Neural cell (in vitro differentiated cells): ENCODE data around the gene SPDYC. TPM values are rescaled to one million over a fixed set of nuclear protein-coding genes. Genes with fewer than 3 reads are reported as not detected.

Experiments
- H2AFZ ChIP-seq: fragments of 200-600, 300-800 bp; sonication (generic), shearing (Covaris generic); 2 replicates; pipeline ENCODE4 v1.6.0; 2014; ENCODE audit warnings: low read depth, mild to moderate bottlenecking, antibody characterized with exemption, low read length, moderate library complexity
- H3F3A ChIP-seq: fragments of 200-600 bp; shearing (Covaris generic); 2 replicates; pipeline ENCODE4 v1.6.1; 2016; ENCODE audit warnings: mild to moderate bottlenecking, moderate library complexity, mixed read lengths, antibody characterized with exemption, low read length; ENCODE audit not compliant: insufficient read depth, poor library complexity, severe bottlenecking
- H3K27ac ChIP-seq: fragments of 200-600, 300-800 bp; sonication (generic), shearing (Covaris generic); 2 replicates; pipeline ENCODE4 v1.5.1; 2014; ENCODE audit warnings: mild to moderate bottlenecking, low read length, moderate library complexity
- H3K27me3 ChIP-seq: fragments of 300-800, 200-600 bp; sonication (generic), shearing (Covaris generic); 2 replicates; pipeline ENCODE4 v1.6.0; 2014; ENCODE audit warnings: mild to moderate bottlenecking, low read depth, low read length, moderate library complexity; ENCODE audit not compliant: insufficient read depth
- H3K36me3 ChIP-seq: fragments of 300-800, 200-600 bp; sonication (generic), shearing (Covaris generic); 2 replicates; pipeline ENCODE4 v1.5.1; 2014; ENCODE audit warnings: mild to moderate bottlenecking, antibody characterized with exemption, low read length, moderate library complexity; ENCODE audit not compliant: insufficient read depth
- H3K4me2 ChIP-seq: fragments of 300-800, 200-600 bp; sonication (generic), shearing (Covaris generic); 2 replicates; pipeline ENCODE4 v1.6.0; 2014; ENCODE audit warnings: mild to moderate bottlenecking, low read length
- H3K4me3 ChIP-seq: fragments of 300-800, 200-600 bp; sonication (generic), shearing (Covaris generic); 2 replicates; pipeline ENCODE4 v1.5.1; 2014; ENCODE audit warnings: mild to moderate bottlenecking, low read length, moderate library complexity
- H3K79me2 ChIP-seq: fragments of 200-600 bp; shearing (Covaris generic); replicated peaks from 2 replicates; pipeline ENCODE4 v1.6.0; 2014; ENCODE audit warnings: mild to moderate bottlenecking, low read length, moderate library complexity; ENCODE audit not compliant: insufficient read depth
- H3K9ac ChIP-seq: fragments of 300-800, 200-600 bp; sonication (generic), shearing (Covaris generic); 2 replicates; pipeline ENCODE4 v1.6.1; 2016; ENCODE audit warnings: mild to moderate bottlenecking, low read length, mixed read lengths
- H3K9me2 ChIP-seq: fragments of 200-600 bp; shearing (Covaris generic); 2 replicates; pipeline ENCODE4 v1.6.1; 2016; ENCODE audit warnings: mild to moderate bottlenecking, low read length, mixed read lengths; ENCODE audit not compliant: insufficient read depth
- H3K9me3 ChIP-seq: fragments of 200-600, 300-800 bp; sonication (generic), shearing (Covaris generic); 2 replicates; pipeline ENCODE4 v1.6.1; 2016; ENCODE audit warnings: mild to moderate bottlenecking, mixed run types, low read length, moderate library complexity, mixed read lengths
- H4K20me1 ChIP-seq: fragments of 200-600 bp; shearing (Covaris generic); 2 replicates; pipeline ENCODE4 v1.6.1; 2016; ENCODE audit warnings: mild to moderate bottlenecking, mixed run types; ENCODE audit not compliant: insufficient read depth
- CTCF ChIP-seq: fragments of 450-650 bp; IDR thresholded peaks from 2 replicates; pipeline ENCODE4 v1.5.1; 2014; ENCODE audit warnings: antibody characterized with exemption, mild to moderate bottlenecking, moderate library complexity; ENCODE audit not compliant: poor library complexity, severe bottlenecking
- EP300 ChIP-seq: fragments of 450-650 bp; conservative IDR thresholded peaks from 2 replicates; pipeline ENCODE4 v1.6.1; 2014; ENCODE audit warnings: antibody characterized with exemption, mild to moderate bottlenecking, moderate library complexity; ENCODE audit not compliant: poor library complexity, severe bottlenecking
- EZH2 ChIP-seq: fragments of 200-600, 300-800 bp; shearing (Covaris generic), sonication (generic); IDR thresholded peaks from 2 replicates; pipeline ENCODE4 v1.6.1; 2014; ENCODE audit warnings: antibody characterized with exemption, low read length, borderline replicate concordance, mild to moderate bottlenecking; ENCODE audit not compliant: insufficient read depth, poor library complexity, severe bottlenecking
- MXI1 ChIP-seq: fragments of 450-650 bp; conservative IDR thresholded peaks from 2 replicates; pipeline ENCODE4 v1.6.1; 2014; ENCODE audit warnings: antibody characterized with exemption, mild to moderate bottlenecking; ENCODE audit not compliant: poor library complexity, severe bottlenecking
- POLR2AphosphoS5 ChIP-seq: IDR thresholded peaks from 2 replicates; pipeline ENCODE4 v1.6.1; 2012
- RAD21 ChIP-seq: fragments of 450-650 bp; conservative IDR thresholded peaks from 2 replicates; pipeline ENCODE4 v1.6.1; 2014; ENCODE audit warnings: antibody characterized with exemption, mild to moderate bottlenecking, moderate library complexity
- SMC3 ChIP-seq: fragments of 450-650 bp; conservative IDR thresholded peaks from 2 replicates; pipeline ENCODE4 v1.6.1; 2014; ENCODE audit warnings: antibody characterized with exemption, mild to moderate bottlenecking, moderate library complexity; ENCODE audit not compliant: poor library complexity
- TAF1 ChIP-seq: IDR thresholded peaks from 2 replicates; pipeline ENCODE4 v1.6.1; 2012; ENCODE audit warnings: low read depth
- polyA plus RNA-seq: library from polyadenylated mRNA; depleted of rRNA; stranded (reverse); fragments of >200 nt; gene quantifications from 2 replicates; pipeline ENCODE4 v1.2.3, GENCODE V29; 2014
- TF ChIP-seq, protein P1 (sequence below): IDR thresholded peaks from 2 replicates; pipeline ENCODE4 v1.6.1; 2012; ENCODE audit warnings: borderline replicate concordance

Gene SPDYC
- polyA plus RNA-seq, 1 donor from 2014 or later = not detected

- Histone ChIP-seq H3F3A (no peaks in the 10 kb centered on the region), H3K9me2 (no peaks in the 10 kb centered on the region), H3K27me3 (no peaks in the 10 kb centered on the region), H3K27ac (no peak overlapping the region), H2AFZ (no peak overlapping the region), H3K9ac (no peak overlapping the region), H3K4me3 (no peak overlapping the region), H3K79me2 (peaks cover 17% of the 10 kb centered on the region), H4K20me1 (no peaks in the 10 kb centered on the region), H3K4me2 (no peak overlapping the region), H3K36me3 (no peaks in the 10 kb centered on the region), H3K9me3 (no peaks in the 10 kb centered on the region)
- TF ChIP-seq RAD21 = no peak
- TF ChIP-seq MXI1 = no peak
- TF ChIP-seq CTCF = no peak
- TF ChIP-seq, protein P1, sequence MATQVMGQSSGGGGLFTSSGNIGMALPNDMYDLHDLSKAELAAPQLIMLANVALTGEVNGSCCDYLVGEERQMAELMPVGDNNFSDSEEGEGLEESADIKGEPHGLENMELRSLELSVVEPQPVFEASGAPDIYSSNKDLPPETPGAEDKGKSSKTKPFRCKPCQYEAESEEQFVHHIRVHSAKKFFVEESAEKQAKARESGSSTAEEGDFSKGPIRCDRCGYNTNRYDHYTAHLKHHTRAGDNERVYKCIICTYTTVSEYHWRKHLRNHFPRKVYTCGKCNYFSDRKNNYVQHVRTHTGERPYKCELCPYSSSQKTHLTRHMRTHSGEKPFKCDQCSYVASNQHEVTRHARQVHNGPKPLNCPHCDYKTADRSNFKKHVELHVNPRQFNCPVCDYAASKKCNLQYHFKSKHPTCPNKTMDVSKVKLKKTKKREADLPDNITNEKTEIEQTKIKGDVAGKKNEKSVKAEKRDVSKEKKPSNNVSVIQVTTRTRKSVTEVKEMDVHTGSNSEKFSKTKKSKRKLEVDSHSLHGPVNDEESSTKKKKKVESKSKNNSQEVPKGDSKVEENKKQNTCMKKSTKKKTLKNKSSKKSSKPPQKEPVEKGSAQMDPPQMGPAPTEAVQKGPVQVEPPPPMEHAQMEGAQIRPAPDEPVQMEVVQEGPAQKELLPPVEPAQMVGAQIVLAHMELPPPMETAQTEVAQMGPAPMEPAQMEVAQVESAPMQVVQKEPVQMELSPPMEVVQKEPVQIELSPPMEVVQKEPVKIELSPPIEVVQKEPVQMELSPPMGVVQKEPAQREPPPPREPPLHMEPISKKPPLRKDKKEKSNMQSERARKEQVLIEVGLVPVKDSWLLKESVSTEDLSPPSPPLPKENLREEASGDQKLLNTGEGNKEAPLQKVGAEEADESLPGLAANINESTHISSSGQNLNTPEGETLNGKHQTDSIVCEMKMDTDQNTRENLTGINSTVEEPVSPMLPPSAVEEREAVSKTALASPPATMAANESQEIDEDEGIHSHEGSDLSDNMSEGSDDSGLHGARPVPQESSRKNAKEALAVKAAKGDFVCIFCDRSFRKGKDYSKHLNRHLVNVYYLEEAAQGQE = no peak
- no peak for TF ChIP-seq SMC3
- no peak for TF ChIP-seq EZH2
- no peak for TF ChIP-seq POLR2AphosphoS5
- TF ChIP-seq TAF1 = no peak
- no peak for TF ChIP-seq EP300
These were observed 16.7 kb downstream of the SPDYC start for GRCh38 chr11:65186701-65187100.

DNA sequence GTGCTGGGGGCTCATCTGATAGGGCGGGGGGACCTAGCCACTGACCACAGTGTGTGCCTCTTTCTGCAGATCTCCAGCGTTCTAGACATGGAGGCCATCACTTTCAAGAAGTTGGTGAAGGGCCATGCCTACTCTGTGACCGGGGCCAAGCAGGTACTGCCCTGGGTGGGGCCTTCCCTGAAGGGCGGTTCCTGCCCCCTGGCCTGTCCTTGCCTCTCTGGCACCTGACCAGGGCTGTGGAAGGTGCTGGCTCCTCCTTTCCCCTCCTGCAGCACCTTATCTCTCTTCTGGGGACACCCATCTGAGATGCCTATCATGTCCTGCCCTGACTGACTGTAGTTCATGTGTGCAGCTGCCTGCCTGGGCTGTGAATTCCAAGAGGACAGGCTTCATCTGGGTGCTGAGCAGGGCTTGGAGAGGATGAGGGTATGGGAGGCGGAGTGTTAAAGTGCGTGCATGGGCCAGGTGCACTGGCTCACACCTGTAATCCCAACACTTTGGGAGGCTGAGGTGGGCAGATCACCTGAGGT is 17.2 kb downstream of the SPDYC start:
- no peaks in the 10 kb centered on the region for H3K9me3 ChIP-seq
- peaks cover 14% of the 10 kb centered on the region for H3K79me2 ChIP-seq
- H3K27me3 ChIP-seq = no peaks in the 10 kb centered on the region
- H3K4me2 ChIP-seq = no peak overlapping the region
- no peak overlapping the region for H3K4me3 ChIP-seq
- H2AFZ ChIP-seq = no peak overlapping the region
- H3F3A ChIP-seq = no peaks in the 10 kb centered on the region
- TF ChIP-seq RAD21 (no peak), EZH2 (no peak), CTCF (no peak), SMC3 (no peak), TAF1 (no peak), MXI1 (no peak)
- TF ChIP-seq, protein P1 = no peak
- no peaks in the 10 kb centered on the region for H3K9me2 ChIP-seq
- no peak overlapping the region for H3K27ac ChIP-seq
- no peak overlapping the region for H3K9ac ChIP-seq
- no peaks in the 10 kb centered on the region for H4K20me1 ChIP-seq
- no peaks in the 10 kb centered on the region for H3K36me3 ChIP-seq
